Neural crest cell (in vitro differentiated cells): ENCODE data around the gene CES2. TPM values are rescaled to one million over a fixed set of nuclear protein-coding genes. Genes with fewer than 3 reads are reported as not detected.
A peak's percentile ranks its signal among the peaks of the same experiment; 100 is the strongest.

Source experiments
- DNase-seq: peaks from one replicate; pipeline ENCODE4 v3.0.0; 2021; ENCODE audit warnings: low read depth, mixed read lengths, low spot score
- H3K27ac Mint-ChIP-seq: one replicate; pipeline ENCODE4 v1.8.0; 2021; ENCODE audit warnings: mild to moderate bottlenecking, mixed read lengths; ENCODE audit not compliant: unreplicated experiment
- H3K27me3 Mint-ChIP-seq: 2 replicates; pipeline ENCODE4 v1.8.0; 2021; ENCODE audit warnings: low read depth, mild to moderate bottlenecking, mixed read lengths
- H3K36me3 Mint-ChIP-seq: 2 replicates; pipeline ENCODE4 v1.8.0; 2021; ENCODE audit warnings: low read depth, mild to moderate bottlenecking, mixed read lengths
- H3K4me1 Mint-ChIP-seq: 2 replicates; pipeline ENCODE4 v1.8.0; 2021; ENCODE audit warnings: mixed read lengths
- H3K4me3 Mint-ChIP-seq: one replicate; pipeline ENCODE4 v1.8.0; 2021; ENCODE audit warnings: mild to moderate bottlenecking, mixed read lengths
- H3K9me3 Mint-ChIP-seq: 2 replicates; pipeline ENCODE4 v1.8.0; 2021; ENCODE audit warnings: mixed read lengths
- total RNA-seq: library from RNA; stranded (reverse); gene quantifications from 2 replicates; pipeline ENCODE4 v1.2.1, GENCODE V29; 2021
- TF ChIP-seq, protein P1 (sequence below): fragments of 200-600 bp; sonication (generic); conservative IDR thresholded peaks from 2 replicates; pipeline ENCODE4 v1.5.0; 2021; ENCODE audit warnings: antibody characterized with exemption, mild to moderate bottlenecking

CES2 gene
- total RNA-seq, 1 donor from 2014 or later = 52.5 TPM

DNA sequence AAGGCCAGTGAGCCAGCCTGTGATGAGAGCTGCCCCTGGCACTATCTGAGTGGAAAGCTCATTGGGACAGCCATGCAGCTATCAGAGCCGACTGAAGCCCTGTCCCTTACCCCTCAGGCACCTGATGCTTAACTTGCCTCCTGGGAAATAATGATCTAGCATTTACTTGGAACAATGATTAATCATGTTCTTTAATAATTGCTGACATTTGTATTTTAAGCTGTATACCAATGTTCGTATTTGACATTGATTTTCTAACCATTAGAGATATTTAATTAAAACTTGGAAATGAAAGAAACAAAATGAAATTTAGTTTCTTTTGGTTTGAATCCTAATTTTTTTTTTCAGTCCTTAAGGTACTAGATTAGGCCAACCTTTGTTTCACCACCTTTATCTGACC, 44.5 kb upstream of the CES2 start:
- Mint-ChIP-seq H3K9me3 (no peaks in the 10 kb centered on the region), H3K27ac (no peak overlapping the region), H3K27me3 (no peaks in the 10 kb centered on the region), H3K4me1 (no peaks in the 10 kb centered on the region), H3K36me3 (no peaks in the 10 kb centered on the region), H3K4me3 (no peak overlapping the region)
- no peak for DNase-seq
- TF ChIP-seq, protein P1, sequence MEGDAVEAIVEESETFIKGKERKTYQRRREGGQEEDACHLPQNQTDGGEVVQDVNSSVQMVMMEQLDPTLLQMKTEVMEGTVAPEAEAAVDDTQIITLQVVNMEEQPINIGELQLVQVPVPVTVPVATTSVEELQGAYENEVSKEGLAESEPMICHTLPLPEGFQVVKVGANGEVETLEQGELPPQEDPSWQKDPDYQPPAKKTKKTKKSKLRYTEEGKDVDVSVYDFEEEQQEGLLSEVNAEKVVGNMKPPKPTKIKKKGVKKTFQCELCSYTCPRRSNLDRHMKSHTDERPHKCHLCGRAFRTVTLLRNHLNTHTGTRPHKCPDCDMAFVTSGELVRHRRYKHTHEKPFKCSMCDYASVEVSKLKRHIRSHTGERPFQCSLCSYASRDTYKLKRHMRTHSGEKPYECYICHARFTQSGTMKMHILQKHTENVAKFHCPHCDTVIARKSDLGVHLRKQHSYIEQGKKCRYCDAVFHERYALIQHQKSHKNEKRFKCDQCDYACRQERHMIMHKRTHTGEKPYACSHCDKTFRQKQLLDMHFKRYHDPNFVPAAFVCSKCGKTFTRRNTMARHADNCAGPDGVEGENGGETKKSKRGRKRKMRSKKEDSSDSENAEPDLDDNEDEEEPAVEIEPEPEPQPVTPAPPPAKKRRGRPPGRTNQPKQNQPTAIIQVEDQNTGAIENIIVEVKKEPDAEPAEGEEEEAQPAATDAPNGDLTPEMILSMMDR = no peak

DNA sequence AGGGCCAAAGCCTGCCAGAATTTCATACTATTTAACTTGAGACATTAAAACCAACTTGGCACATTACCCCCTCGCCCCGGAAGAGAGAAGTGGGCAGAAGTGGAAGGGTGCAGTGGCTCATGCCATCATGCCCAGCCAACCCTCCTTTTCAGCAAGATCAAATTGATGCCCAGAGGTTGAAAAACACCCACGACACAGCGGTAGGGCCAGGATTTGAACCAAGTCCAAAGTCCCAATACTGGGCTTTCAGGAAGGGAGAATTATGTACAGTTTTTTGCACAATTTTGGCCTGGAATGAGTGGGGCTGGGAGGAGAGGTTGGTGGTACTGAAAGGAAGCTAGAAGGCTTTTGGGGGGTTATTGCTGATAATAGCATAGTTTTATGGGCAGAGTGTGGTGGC, 44.0 kb upstream of the CES2 start:
- no peaks in the 10 kb centered on the region for H3K27me3 Mint-ChIP-seq
- H3K4me3 Mint-ChIP-seq = no peak overlapping the region
- no peak overlapping the region for H3K27ac Mint-ChIP-seq
- TF ChIP-seq, protein P1 = no peak
- no peaks in the 10 kb centered on the region for H3K36me3 Mint-ChIP-seq
- no peak for DNase-seq
- H3K4me1 Mint-ChIP-seq = no peaks in the 10 kb centered on the region
- H3K9me3 Mint-ChIP-seq = no peaks in the 10 kb centered on the region

GRCh38 chr16:66891797-66892196, 43.5 kb upstream of the CES2 start:
- Mint-ChIP-seq H3K27me3 (no peaks in the 10 kb centered on the region), H3K4me3 (no peak overlapping the region), H3K27ac (no peak overlapping the region), H3K36me3 (no peaks in the 10 kb centered on the region), H3K9me3 (no peaks in the 10 kb centered on the region), H3K4me1 (no peaks in the 10 kb centered on the region)
- TF ChIP-seq, protein P1 = no peak
- no peak for DNase-seq

- Mint-ChIP-seq H3K27me3 (no peaks in the 10 kb centered on the region), H3K36me3 (no peaks in the 10 kb centered on the region), H3K9me3 (no peaks in the 10 kb centered on the region), H3K4me1 (no peaks in the 10 kb centered on the region), H3K27ac (no peak overlapping the region), H3K4me3 (no peak overlapping the region)
- TF ChIP-seq, protein P1 = no peak
- DNase-seq = no peak
Observed at GRCh38 chr16:66894055-66894454, 41.3 kb upstream of the CES2 start.

- H3K4me3 Mint-ChIP-seq = no peak overlapping the region
- peaks cover 7% of the 10 kb centered on the region for H3K4me1 Mint-ChIP-seq
- H3K9me3 Mint-ChIP-seq = no peaks in the 10 kb centered on the region
- no peaks in the 10 kb centered on the region for H3K36me3 Mint-ChIP-seq
- DNase-seq = peak; percentile 62
- peak overlapping the region; percentile 59 for H3K27ac Mint-ChIP-seq
- no peaks in the 10 kb centered on the region for H3K27me3 Mint-ChIP-seq
- TF ChIP-seq, protein P1 = peak; percentile 81
Observed at GRCh38 chr16:66894948-66895688, 40.2 kb upstream of the CES2 start.
